GM12878 (cell line): ENCODE measurements around the gene PARN. TPM values are rescaled to one million over a fixed set of nuclear protein-coding genes. Genes with fewer than 3 reads are reported as not detected.

Experiments
- ATAC-seq: fragments of 200-7000 bp; cut with Tn5 transposase; 3 replicates; pipeline ENCODE4 v1.9.1; 2020; ENCODE audit warnings: mild to moderate bottlenecking, moderate library complexity
- BruUV-seq: library from RNA; stranded (reverse); fragments of 400-500 nt; replicated peaks from 2 replicates; lab custom pipeline; 2021; lab: Mats Ljungman, UMichigan
- CTCF ChIA-PET: fragments of 300-600 bp; sonication (Branson Sonifier 250); formaldehyde crosslinking; extraction: SDS; loops from one replicate; lab custom pipeline; 2021; ENCODE audit warnings: inconsistent platforms; lab: Yijun Ruan, JAX
- POLR2A ChIA-PET: fragments of 350-600 bp; formaldehyde crosslinking; extraction: SDS; loops from one replicate; lab custom pipeline; 2021; ENCODE audit warnings: inconsistent platforms; lab: Charles Lee
- RAD21 ChIA-PET: fragments of 300-600 bp; sonication (Branson Sonifier 250); formaldehyde crosslinking; loops from one replicate; lab custom pipeline; 2023; ENCODE audit warnings: antibody characterized with exemption; ENCODE audit not compliant: unreplicated experiment; lab: Charles Lee
- SMC1A ChIA-PET: fragments of 300-600 bp; sonication (Branson Sonifier 250); formaldehyde crosslinking; loops from one replicate; lab custom pipeline; 2023; ENCODE audit not compliant: unreplicated experiment, uncharacterized antibody; lab: Charles Lee
- DNase-seq: peaks from one replicate; pipeline ENCODE4 v3.0.0-alpha.2; 2011; ENCODE audit warnings: low read depth, low spot score
- FAIRE-seq: peaks from 3 replicates; lab custom pipeline; 2011; peaks lifted over from hg19 to GRCh38; lab: Jason Lieb, UNC
- H2AFZ ChIP-seq: 2 replicates; pipeline ENCODE4 v1.6.0; 2011; ENCODE audit warnings: low read depth, low read length, control low read depth; ENCODE audit not compliant: control insufficient read depth
- H3K27ac ChIP-seq: 2 replicates; pipeline ENCODE4 v1.5.1; 2011; ENCODE audit warnings: control low read depth; ENCODE audit not compliant: control insufficient read depth, insufficient read depth
- H3K27me3 ChIP-seq, 2 experiments: replicated peaks in 1 of 2; 2 replicates each; pipeline versions ENCODE4 v1.6.0 to v1.6.1; 2011; ENCODE audit warnings: low read length in 1 of 2; ENCODE audit not compliant: control insufficient read depth in 2 of 2, insufficient read depth in 2 of 2
- H3K36me3 ChIP-seq, 2 experiments: 2 replicates each; pipeline ENCODE4 v1.5.1; 2011; ENCODE audit warnings: low read length in 1 of 2; ENCODE audit not compliant: control insufficient read depth in 2 of 2, insufficient read depth in 2 of 2
- H3K4me1 ChIP-seq: 2 replicates; pipeline ENCODE4 v1.6.1; 2011; ENCODE audit warnings: mild to moderate bottlenecking, low read length, moderate library complexity, mixed read lengths; ENCODE audit not compliant: control insufficient read depth, insufficient read depth
- H3K4me2 ChIP-seq: 2 replicates; pipeline ENCODE4 v1.6.0; 2011; ENCODE audit warnings: control low read depth; ENCODE audit not compliant: control insufficient read depth, insufficient read depth
- H3K4me3 ChIP-seq: fragments of 200-600 bp; sonication (generic); 2 replicates; pipeline ENCODE4 v1.5.1; 2016
- H3K79me2 ChIP-seq: 2 replicates; pipeline ENCODE4 v1.6.0; 2011; ENCODE audit warnings: low read length; ENCODE audit not compliant: control insufficient read depth, insufficient read depth
- H3K9ac ChIP-seq: 2 replicates; pipeline ENCODE4 v1.8.0; 2011; ENCODE audit warnings: low read length, control low read depth, mixed read lengths; ENCODE audit not compliant: control insufficient read depth, insufficient read depth
- H3K9me3 ChIP-seq: replicated peaks from 3 replicates; pipeline ENCODE4 v1.5.1; 2011; ENCODE audit warnings: mild to moderate bottlenecking, low read length; ENCODE audit not compliant: control insufficient read depth, insufficient read depth
- H4K20me1 ChIP-seq: 2 replicates; pipeline ENCODE4 v1.6.0; 2011; ENCODE audit not compliant: control insufficient read depth, insufficient read depth
- FOXM1 ChIP-seq: IDR thresholded peaks from 2 replicates; pipeline ENCODE4 v1.6.1; 2012; ENCODE audit warnings: low read depth, mild to moderate bottlenecking, inconsistent platforms, low read length, moderate library complexity
- HDAC6 ChIP-seq: fragments of 200-600 bp; sonication (generic); IDR thresholded peaks from one replicate; pipeline ENCODE4 v1.8.0; 2017; ENCODE audit warnings: antibody characterized with exemption; ENCODE audit not compliant: unreplicated experiment
- IRF3 ChIP-seq: fragments of 450-650 bp; IDR thresholded peaks from 2 replicates; pipeline ENCODE4 v1.6.1; 2014; ENCODE audit warnings: mild to moderate bottlenecking
- MAX ChIP-seq: IDR thresholded peaks from 2 replicates; pipeline ENCODE4 v1.6.1; 2012; ENCODE audit warnings: low read depth, low read length, improper control_type of control experiment
- NFYA ChIP-seq: IDR thresholded peaks from 2 replicates; pipeline ENCODE4 v1.6.1; 2011; ENCODE audit warnings: low read depth, mild to moderate bottlenecking, low read length, improper control_type of control experiment, borderline replicate concordance
- NKRF ChIP-seq: fragments of 450-650 bp; conservative IDR thresholded peaks from 2 replicates; pipeline ENCODE4 v1.6.1; 2017; ENCODE audit warnings: mild to moderate bottlenecking, moderate library complexity
- NRF1 ChIP-seq: conservative IDR thresholded peaks from 2 replicates; pipeline ENCODE4 v1.6.1; 2011; ENCODE audit warnings: mild to moderate bottlenecking, low read depth, low read length, improper control_type of control experiment
- RAD51 ChIP-seq: fragments of 450-650 bp; IDR thresholded peaks from 2 replicates; pipeline ENCODE4 v1.6.1; 2016; ENCODE audit warnings: moderate library complexity, mild to moderate bottlenecking, inconsistent platforms
- SMARCA5 ChIP-seq: fragments of 450-650 bp; IDR thresholded peaks from 2 replicates; pipeline ENCODE4 v1.6.1; 2017; ENCODE audit warnings: mild to moderate bottlenecking
- TCF12 ChIP-seq: IDR thresholded peaks from 2 replicates; pipeline ENCODE4 v1.6.1; 2011; ENCODE audit warnings: low read depth, mild to moderate bottlenecking, low read length
- WGBS: methylation state at CpG from one replicate; pipeline ENCODE4 v1.1.6; 2016; ENCODE audit warnings: low lambda C conversion rate; ENCODE audit not compliant: insufficient replicate concordance, insufficient coverage; ENCODE audit errors: missing lambda C conversion rate; 5-methylcytosine and 5-hydroxymethylcytosine counted together
- in situ Hi-C: fragments of 300-500 bp; cut with MboI; formaldehyde crosslinking; loops from 9 replicates; pipeline ENCODE4 v1.14.3; 2018; ENCODE audit warnings: mixed read lengths
- intact Hi-C: fragments of 100-400 bp; cut with micrococcal nuclease; formaldehyde crosslinking; loops from one replicate; pipeline ENCODE4 v1.14.2; 2022; ENCODE audit not compliant: unreplicated experiment
- polyA plus RNA-seq, 11 experiments: library from polyadenylated mRNA; depleted of rRNA in 4 of 11; unstranded in 6 of 11; stranded (reverse) in 5 of 11; fragments of >200 nt; fragmentation: Nextera tagmentation in 4 of 11; fragmentation: Illumina TruSeq in 1 of 11; extraction: Ambion mirVana in 4 of 11; extraction: Trizol in 1 of 11; gene quantifications; 1 replicate in 1 of 11; 2 replicates in 10 of 11; pipeline versions ENCODE4 v1.2.1 to v1.2.3, GENCODE V29; 2011 to 2016; ENCODE audit warnings: inconsistent platforms in 2 of 11, missing spikeins in 2 of 11, low read depth in 1 of 11
- total RNA-seq, 4 experiments: library from RNA; depleted of rRNA in 3 of 4; stranded (reverse); fragments of >200 nt in 3 of 4; fragmentation: Illumina TruSeq in 1 of 4; extraction: Trizol in 1 of 4; gene quantifications; 2 replicates each; pipeline versions ENCODE4 v1.2.1 to v1.2.3, GENCODE V29; 2013 to 2021
- TF ChIP-seq, protein P1 (sequence below): fragments of 450-650 bp; formaldehyde crosslinking; IDR thresholded peaks from 2 replicates; pipeline ENCODE4 v1.5.0; 2022; ENCODE audit warnings: mild to moderate bottlenecking, missing genetic modification characterization
- TF ChIP-seq, protein P2 (sequence below): fragments of 450-650 bp; IDR thresholded peaks from 2 replicates; pipeline ENCODE4 v1.6.1; 2016; ENCODE audit warnings: mild to moderate bottlenecking

PARN gene
- total and polyA plus RNA-seq, 10 of the 15 experiments (the other 5 are each of a cell fraction or from before 2014, with no cell fraction given) = 15.6 to 77.3 (median 47.7) TPM

DNA sequence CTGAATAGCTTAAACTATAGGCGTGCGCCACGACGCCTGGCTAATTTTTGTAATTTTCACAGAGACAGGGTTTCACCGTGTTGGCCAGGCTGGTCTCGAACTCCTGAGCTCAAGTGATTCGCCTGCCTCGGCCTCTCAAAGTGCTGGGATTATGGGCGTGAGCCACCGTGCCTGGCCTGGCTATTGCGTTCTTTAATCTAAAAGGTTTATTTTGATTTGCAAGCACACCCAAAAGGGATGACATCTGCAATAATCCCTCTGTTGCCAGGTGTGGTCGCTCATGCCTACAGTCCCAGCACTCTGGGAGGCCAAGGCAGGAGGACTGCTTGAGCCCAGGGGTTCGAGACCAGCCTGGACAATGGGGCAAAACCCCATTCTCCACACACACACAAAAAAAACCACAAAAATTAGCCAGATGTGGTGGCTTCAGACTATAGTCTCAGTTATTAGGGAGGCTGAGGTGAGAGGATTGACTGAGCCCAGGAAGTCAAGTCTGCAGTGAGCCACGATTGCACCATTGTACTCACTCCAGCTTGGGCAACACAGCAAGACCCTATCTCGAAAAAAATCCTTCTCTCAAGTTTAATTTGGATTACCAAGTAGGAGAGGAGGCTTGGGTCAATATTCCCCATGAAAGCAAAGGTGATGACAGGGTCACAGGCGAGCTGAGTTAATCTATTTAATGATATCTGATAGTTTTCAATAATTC is 144.1 kb downstream of the PARN start (continued):
- TF ChIP-seq, protein P1, sequence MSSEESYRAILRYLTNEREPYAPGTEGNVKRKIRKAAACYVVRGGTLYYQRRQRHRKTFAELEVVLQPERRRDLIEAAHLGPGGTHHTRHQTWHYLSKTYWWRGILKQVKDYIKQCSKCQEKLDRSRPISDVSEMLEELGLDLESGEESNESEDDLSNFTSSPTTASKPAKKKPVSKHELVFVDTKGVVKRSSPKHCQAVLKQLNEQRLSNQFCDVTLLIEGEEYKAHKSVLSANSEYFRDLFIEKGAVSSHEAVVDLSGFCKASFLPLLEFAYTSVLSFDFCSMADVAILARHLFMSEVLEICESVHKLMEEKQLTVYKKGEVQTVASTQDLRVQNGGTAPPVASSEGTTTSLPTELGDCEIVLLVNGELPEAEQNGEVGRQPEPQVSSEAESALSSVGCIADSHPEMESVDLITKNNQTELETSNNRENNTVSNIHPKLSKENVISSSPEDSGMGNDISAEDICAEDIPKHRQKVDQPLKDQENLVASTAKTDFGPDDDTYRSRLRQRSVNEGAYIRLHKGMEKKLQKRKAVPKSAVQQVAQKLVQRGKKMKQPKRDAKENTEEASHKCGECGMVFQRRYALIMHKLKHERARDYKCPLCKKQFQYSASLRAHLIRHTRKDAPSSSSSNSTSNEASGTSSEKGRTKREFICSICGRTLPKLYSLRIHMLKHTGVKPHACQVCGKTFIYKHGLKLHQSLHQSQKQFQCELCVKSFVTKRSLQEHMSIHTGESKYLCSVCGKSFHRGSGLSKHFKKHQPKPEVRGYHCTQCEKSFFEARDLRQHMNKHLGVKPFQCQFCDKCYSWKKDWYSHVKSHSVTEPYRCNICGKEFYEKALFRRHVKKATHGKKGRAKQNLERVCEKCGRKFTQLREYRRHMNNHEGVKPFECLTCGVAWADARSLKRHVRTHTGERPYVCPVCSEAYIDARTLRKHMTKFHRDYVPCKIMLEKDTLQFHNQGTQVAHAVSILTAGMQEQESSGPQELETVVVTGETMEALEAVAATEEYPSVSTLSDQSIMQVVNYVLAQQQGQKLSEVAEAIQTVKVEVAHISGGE = no peak
- TF ChIP-seq HDAC6 = no peak

GRCh38 chr16:14485121-14485551 is 144.9 kb downstream of the PARN start:
- no peaks in the 10 kb centered on the region for H3K79me2 ChIP-seq
- no peak overlapping the region for H3K27ac ChIP-seq
- in situ Hi-C loops (no loop called here), intact Hi-C loops (no loop called here)
- TF ChIP-seq SMARCA5 (no peak), NFYA (no peak), NKRF (no peak), MAX (no peak), FOXM1 (no peak), IRF3 (no peak), NRF1 (no peak), TCF12 (no peak), RAD51 (no peak)
- TF ChIP-seq, protein P2, sequence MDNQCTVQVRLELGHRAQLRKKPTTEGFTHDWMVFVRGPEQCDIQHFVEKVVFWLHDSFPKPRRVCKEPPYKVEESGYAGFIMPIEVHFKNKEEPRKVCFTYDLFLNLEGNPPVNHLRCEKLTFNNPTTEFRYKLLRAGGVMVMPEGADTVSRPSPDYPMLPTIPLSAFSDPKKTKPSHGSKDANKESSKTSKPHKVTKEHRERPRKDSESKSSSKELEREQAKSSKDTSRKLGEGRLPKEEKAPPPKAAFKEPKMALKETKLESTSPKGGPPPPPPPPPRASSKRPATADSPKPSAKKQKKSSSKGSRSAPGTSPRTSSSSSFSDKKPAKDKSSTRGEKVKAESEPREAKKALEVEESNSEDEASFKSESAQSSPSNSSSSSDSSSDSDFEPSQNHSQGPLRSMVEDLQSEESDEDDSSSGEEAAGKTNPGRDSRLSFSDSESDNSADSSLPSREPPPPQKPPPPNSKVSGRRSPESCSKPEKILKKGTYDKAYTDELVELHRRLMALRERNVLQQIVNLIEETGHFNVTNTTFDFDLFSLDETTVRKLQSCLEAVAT = no peak
- FAIRE-seq (no peak), DNase-seq (no peak), ATAC-seq (no peak)
- no peaks in the 10 kb centered on the region for H4K20me1 ChIP-seq
- peaks cover 9 to 13% of the 10 kb centered on the region in 2 experiments for H3K36me3 ChIP-seq
- no TSS peak for BruUV-seq
- ChIA-PET SMC1A (interaction anchor here (1.9 kb wide), 1 partner anchor 17 kb away, joined by 5 read pairs; no protein-coding TSS in a partner anchor), POLR2A (no interaction called here), RAD21 (no interaction called here), CTCF (no interaction called here)
- H3K4me1 ChIP-seq = no peaks in the 10 kb centered on the region
- H3K27me3 ChIP-seq = no peaks in the 10 kb centered on the region
- no peak overlapping the region for H3K9ac ChIP-seq
- no peak overlapping the region for H3K4me3 ChIP-seq
- H3K4me2 ChIP-seq = no peak overlapping the region
- H3K9me3 ChIP-seq = no peaks in the 10 kb centered on the region; the same call in 1 of the 3 replicates
- WGBS = 100% methylated on average over 2 of the region's 2 CpGs
- H2AFZ ChIP-seq = no peak overlapping the region
